ENCODE results near the gene DYNLL1. TPM values are rescaled to one million over a fixed set of nuclear protein-coding genes. Genes with fewer than 3 reads are reported as not detected.

Gene DYNLL1
- total RNA-seq, 1 donor from 2014 or later: 355 TPM

GRCh38 chr12:120480211-120480610, 15.7 kb upstream of the DYNLL1 start:
- H3F3A ChIP-seq (ENCODE audit: low read depth): peaks cover 13% of the 10 kb centered on the region
- H3K27me3 Mint-ChIP-seq (ENCODE audit: insufficient read depth, low read depth): peaks cover 7% of the 10 kb centered on the region
- no peak overlapping the region for H3K27ac Mint-ChIP-seq
- H3K9me3 ChIP-seq (ENCODE audit: low read depth): no peaks in the 10 kb centered on the region
- H3K4me1 ChIP-seq: no peaks in the 10 kb centered on the region
- TF ChIP-seq, protein P1, sequence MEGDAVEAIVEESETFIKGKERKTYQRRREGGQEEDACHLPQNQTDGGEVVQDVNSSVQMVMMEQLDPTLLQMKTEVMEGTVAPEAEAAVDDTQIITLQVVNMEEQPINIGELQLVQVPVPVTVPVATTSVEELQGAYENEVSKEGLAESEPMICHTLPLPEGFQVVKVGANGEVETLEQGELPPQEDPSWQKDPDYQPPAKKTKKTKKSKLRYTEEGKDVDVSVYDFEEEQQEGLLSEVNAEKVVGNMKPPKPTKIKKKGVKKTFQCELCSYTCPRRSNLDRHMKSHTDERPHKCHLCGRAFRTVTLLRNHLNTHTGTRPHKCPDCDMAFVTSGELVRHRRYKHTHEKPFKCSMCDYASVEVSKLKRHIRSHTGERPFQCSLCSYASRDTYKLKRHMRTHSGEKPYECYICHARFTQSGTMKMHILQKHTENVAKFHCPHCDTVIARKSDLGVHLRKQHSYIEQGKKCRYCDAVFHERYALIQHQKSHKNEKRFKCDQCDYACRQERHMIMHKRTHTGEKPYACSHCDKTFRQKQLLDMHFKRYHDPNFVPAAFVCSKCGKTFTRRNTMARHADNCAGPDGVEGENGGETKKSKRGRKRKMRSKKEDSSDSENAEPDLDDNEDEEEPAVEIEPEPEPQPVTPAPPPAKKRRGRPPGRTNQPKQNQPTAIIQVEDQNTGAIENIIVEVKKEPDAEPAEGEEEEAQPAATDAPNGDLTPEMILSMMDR (IDR thresholded peaks at IDR 0.05): no peak
- TF ChIP-seq EZH2phosphoT487 (IDR thresholded peaks at IDR 0.05): no peak
- TF ChIP-seq EZH2 (IDR thresholded peaks at IDR 0.05): no peak
- H4K20me1 ChIP-seq (ENCODE audit: low read depth): no peaks in the 10 kb centered on the region
- no peak overlapping the region for H3K27ac ChIP-seq
- H3K4me3 Mint-ChIP-seq: no peak overlapping the region
- no peaks in the 10 kb centered on the region for H3K36me3 ChIP-seq
- no peaks in the 10 kb centered on the region for H3K27me3 ChIP-seq
- H3K79me2 ChIP-seq (ENCODE audit: low read depth): no peaks in the 10 kb centered on the region
- H2AFZ ChIP-seq (replicated peaks): no peak overlapping the region
- H3K4me1 Mint-ChIP-seq: peaks cover 8% of the 10 kb centered on the region
- peaks cover 3% of the 10 kb centered on the region for H3K36me3 Mint-ChIP-seq
- H3K4me3 ChIP-seq: no peak overlapping the region
- H3K9ac ChIP-seq: no peak overlapping the region
- no peak overlapping the region for H3K4me2 ChIP-seq
- no peak for DNase-seq (ENCODE audit: low spot score)
- no peaks in the 10 kb centered on the region for H3K9me3 Mint-ChIP-seq

DNA sequence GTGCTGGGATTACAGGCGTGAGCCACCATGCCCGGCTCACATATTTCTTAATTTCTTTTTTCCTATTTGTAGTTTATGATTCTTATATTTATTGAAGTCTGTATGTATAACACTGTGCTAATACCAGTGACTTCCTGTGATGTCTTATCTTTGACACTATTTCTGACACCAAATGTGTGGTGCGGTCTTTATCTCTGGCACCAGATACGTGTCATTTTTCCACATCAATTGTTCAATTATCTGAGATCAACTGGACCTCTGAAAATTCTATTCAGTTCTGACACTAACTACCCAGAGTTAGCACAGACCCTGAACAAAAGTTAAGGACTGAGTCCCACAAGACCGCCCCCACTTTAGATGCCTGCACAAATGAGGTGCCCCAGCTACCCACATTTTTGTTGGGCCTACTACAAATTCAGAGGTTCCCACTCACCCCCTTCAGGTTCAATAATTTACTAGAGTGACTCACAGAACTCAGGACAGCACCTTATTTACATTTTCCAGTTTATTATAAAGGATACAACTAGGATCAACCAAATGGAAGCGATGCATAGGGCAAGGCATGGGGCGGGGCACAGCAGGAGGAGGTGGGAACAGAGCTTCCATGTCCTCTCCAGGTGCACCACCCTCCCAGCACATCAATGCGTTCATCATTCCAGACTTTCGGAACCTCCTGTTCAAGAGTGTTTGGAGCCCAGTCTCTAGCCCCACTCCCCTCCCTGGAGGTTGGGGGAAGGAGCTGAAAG, 14.7 kb upstream of the DYNLL1 start:
- peaks cover 9% of the 10 kb centered on the region for H3F3A ChIP-seq (ENCODE audit: low read depth)
- H4K20me1 ChIP-seq (ENCODE audit: low read depth): no peaks in the 10 kb centered on the region
- no peak for DNase-seq (ENCODE audit: low spot score)
- H3K4me2 ChIP-seq: no peak overlapping the region
- Mint-ChIP-seq H3K36me3 (peaks cover 3% of the 10 kb centered on the region), H3K27me3 (ENCODE audit: insufficient read depth, low read depth) (peaks cover 7% of the 10 kb centered on the region), H3K4me1 (peaks cover 5% of the 10 kb centered on the region), H3K9me3 (no peaks in the 10 kb centered on the region), H3K4me3 (no peak overlapping the region), H3K27ac (no peak overlapping the region)
- no peaks in the 10 kb centered on the region for H3K27me3 ChIP-seq
- TF ChIP-seq EZH2 (IDR thresholded peaks at IDR 0.05) (no peak), EZH2phosphoT487 (IDR thresholded peaks at IDR 0.05) (no peak)
- TF ChIP-seq, protein P1 (IDR thresholded peaks at IDR 0.05): no peak
- H3K4me1 ChIP-seq: no peaks in the 10 kb centered on the region
- H3K27ac ChIP-seq: no peak overlapping the region
- no peaks in the 10 kb centered on the region for H3K36me3 ChIP-seq
- H3K9me3 ChIP-seq (ENCODE audit: low read depth): no peaks in the 10 kb centered on the region
- H3K4me3 ChIP-seq: no peak overlapping the region
- no peak overlapping the region for H3K9ac ChIP-seq
- no peaks in the 10 kb centered on the region for H3K79me2 ChIP-seq (ENCODE audit: low read depth)
- H2AFZ ChIP-seq (replicated peaks): no peak overlapping the region

GRCh38 chr12:120483621-120484020, 12.3 kb upstream of the DYNLL1 start:
- H3K27ac Mint-ChIP-seq: peak overlapping the region; percentile 3
- no peak overlapping the region for H3K4me3 Mint-ChIP-seq
- H3K27me3 Mint-ChIP-seq (ENCODE audit: insufficient read depth, low read depth): peaks cover 7% of the 10 kb centered on the region
- DNase-seq (ENCODE audit: low spot score): no peak
- no peaks in the 10 kb centered on the region for H3K27me3 ChIP-seq
- no peak overlapping the region for H2AFZ ChIP-seq (replicated peaks)
- peaks cover 3% of the 10 kb centered on the region for H3K36me3 Mint-ChIP-seq
- no peaks in the 10 kb centered on the region for H3K9me3 Mint-ChIP-seq
- no peaks in the 10 kb centered on the region for H3K4me1 ChIP-seq
- H3K9me3 ChIP-seq (ENCODE audit: low read depth): no peaks in the 10 kb centered on the region
- H3K9ac ChIP-seq: no peak overlapping the region
- no peak overlapping the region for H3K27ac ChIP-seq
- no peaks in the 10 kb centered on the region for H3K79me2 ChIP-seq (ENCODE audit: low read depth)
- H3K4me1 Mint-ChIP-seq: peaks cover 11% of the 10 kb centered on the region
- H3K4me2 ChIP-seq: no peak overlapping the region
- no peak overlapping the region for H3K4me3 ChIP-seq
- H3F3A ChIP-seq (ENCODE audit: low read depth): peaks cover 9% of the 10 kb centered on the region
- no peaks in the 10 kb centered on the region for H3K36me3 ChIP-seq
- TF ChIP-seq, protein P1 (IDR thresholded peaks at IDR 0.05): no peak
- TF ChIP-seq EZH2 (IDR thresholded peaks at IDR 0.05): no peak
- no peaks in the 10 kb centered on the region for H4K20me1 ChIP-seq (ENCODE audit: low read depth)

Data from neural progenitor cell (in vitro differentiated cells).